GM19463 (cell line): ENCODE measurements around the gene EIF2AK2.

ENCODE experiments used
- ATAC-seq: cut with Tn5 transposase; IDR thresholded peaks from one replicate; pipeline ENCODE4 v1.9.1; 2021; ENCODE audit warnings: mild to moderate bottlenecking, moderate library complexity; ENCODE audit not compliant: unreplicated experiment

The EIF2AK2 gene

DNA sequence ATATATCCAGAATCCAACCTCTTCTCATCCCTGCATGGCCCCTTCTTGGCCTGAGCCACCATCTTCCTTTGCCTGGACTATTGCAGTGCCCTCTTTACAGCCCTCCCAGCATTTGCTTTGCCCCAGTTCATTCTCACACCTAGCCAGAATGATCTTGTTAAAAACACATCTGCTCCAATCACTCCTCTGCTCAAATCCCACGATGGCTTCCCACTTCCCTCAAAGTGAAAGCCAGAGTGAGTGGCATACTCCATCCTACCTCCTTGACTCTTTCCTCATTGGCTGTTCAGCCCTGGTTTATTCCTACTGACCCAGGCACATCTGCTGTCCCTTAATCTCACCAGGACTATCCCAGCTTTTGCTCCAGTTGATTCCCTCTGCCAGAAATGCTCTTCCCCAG is 17.0 kb upstream of the EIF2AK2 start:
- no peak for ATAC-seq

DNA sequence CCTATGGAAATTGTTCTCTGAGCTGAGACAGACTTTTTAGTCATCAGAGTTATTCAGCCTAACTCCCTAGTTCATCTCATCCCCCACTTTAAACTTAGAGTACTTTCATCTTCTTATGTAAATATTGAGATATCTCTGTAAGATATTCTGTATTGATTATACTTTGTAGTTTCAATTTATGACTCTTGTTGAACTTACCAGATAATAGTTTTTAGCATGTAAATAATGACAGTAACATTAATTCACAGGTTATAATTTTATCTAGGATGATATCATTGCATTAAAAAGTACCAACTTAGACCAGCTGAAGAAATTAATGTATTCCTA is 14.8 kb upstream of the EIF2AK2 start:
- ATAC-seq: no peak

DNA sequence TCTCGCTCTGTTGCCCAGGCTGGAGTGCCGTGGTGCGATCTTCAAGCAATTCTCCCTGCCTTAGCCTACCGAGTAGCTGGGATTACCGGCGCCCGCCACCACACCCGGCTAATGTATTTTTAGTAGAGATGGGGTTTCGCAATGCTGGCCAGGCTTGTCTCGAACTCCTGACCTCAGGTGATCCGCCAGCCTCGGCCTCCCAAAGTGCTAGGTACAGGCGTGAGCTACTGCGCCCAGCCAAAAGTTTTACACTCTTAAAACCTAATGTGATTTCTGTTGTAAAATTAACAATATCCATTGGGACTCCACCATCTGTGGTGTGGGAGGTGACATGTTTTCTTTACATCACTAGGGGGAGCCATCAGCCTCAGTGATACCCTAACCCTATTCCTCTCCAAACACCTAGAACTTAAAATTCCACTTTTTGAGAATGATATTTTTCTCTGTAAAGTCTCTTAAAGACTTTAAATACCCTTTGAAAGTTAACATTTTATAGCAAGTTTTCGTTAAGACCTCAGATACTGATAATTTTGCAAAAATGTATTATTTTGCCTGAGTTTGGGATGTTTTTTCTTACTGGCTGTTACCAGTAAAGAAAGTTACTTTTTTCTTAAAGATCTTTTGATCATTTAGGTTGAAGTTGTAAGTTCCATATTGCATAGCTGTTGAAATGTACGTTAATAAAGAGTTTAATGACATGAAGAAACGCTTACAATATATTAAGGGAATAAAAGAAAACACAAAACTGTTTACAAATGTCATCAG is 11.6 kb upstream of the EIF2AK2 start:
- ATAC-seq: no peak

DNA sequence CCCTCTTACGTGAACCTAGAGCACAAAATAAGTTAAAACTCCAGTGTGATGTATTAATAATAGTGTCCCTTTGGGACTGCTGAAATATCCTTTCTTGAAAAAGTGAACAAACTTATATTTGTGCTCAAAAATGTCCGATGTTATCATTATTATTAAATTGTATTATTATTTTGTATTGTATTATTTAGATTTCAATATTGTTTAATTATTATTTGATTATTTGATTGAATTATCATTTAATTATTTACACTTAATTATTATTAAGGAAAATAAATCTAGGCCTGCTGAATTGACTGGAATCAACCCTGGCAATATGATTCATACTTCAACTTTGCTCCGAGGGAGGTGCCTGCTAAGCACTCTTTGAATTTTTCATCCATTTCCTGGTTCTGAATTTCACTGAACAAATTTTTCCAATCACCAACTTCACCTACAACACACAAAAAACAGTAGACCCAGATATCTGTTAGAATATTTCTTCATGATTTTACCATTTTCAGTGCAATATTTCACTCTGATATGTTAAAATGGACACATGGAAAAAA is 10.9 kb upstream of the EIF2AK2 start:
- no peak for ATAC-seq

GRCh38 chr2:37164757-37165156 is 8.0 kb upstream of the EIF2AK2 start:
- ATAC-seq: no peak

DNA sequence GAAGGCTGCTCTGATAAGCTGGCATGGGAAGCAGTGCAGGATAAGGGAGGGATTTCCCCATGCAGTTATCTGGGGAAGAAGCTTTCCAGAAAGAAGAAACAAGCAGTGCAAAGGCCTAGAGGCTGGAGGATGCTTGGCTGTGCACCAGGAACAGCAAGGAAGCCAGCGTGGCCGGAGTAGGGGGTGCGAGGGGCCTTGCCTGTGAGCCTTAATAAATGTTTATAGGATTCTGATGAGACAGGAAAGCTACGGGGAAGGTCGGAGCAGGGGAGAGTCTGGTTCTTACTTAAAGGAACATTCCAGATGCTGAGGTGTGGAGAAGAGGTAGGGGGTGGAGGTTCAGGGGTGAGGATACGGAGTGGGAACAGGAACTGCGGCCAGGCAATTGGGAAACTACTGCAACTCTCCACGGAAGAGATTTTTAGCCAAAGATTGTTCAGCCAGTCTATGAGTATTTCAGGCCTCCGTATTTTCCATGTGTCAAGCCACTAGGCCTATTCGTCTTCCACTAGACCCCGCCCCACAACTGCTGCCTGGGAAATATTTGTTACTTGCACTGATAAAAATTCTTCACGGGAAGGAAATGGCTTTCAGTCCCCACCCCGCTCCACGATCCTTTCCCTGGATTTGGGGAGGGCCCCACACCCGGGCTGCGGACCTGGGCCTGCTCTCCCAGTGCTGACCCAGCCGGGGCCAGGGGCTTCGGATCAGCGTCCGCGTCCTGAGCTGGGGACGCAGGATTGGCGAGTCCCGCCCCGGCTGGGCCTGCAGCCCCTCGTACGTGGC is 516 bp downstream of the EIF2AK2 start:
- peak; percentile 19 for ATAC-seq

DNA sequence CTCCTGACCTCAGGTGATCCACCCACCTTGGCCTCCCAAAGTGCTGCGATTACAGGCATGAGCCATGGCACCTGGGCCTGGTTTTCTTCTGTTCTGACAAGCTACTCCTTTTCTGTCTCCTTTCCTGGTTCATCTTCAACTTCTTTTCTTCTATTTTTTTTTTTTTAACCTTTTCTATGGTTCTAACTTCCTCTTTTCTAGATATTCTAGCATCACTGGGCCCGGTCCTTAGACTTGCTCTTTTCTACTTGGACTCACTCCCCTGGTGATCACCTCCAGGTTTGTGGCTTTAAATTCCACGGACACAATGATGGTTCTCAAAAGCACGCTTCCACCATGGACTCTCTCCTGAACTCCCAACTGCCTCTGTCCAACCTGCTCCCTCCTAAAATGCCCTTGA is 2.0 kb downstream of the EIF2AK2 start:
- ATAC-seq: no peak

DNA sequence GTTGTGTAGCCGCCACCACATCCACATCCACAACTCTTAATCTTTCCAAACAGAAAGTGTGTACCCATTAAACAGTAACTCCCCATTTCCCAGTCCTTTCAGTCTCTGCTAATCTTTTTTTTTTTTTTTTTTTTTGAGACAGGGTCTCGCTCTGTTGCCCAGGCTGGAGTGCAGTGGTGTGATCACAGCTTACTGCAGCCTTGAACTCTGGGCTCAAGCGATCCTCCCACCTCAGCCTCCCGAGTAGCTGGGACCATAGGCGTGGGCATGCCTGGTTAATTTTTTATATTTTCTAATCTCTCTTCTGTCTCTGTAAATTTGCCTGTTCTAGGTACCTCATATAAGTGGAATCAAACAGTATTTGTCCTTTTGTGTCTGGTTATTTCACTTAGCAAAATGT is 3.6 kb downstream of the EIF2AK2 start:
- ATAC-seq: no peak

- no peak for ATAC-seq
Observed at GRCh38 chr2:37149626-37150322, 7.0 kb downstream of the EIF2AK2 start.

GRCh38 chr2:37148325-37148724 is 8.5 kb downstream of the EIF2AK2 start:
- ATAC-seq: no peak

- no peak for ATAC-seq
Observed at GRCh38 chr2:37146062-37146461, 10.7 kb downstream of the EIF2AK2 start.

DNA sequence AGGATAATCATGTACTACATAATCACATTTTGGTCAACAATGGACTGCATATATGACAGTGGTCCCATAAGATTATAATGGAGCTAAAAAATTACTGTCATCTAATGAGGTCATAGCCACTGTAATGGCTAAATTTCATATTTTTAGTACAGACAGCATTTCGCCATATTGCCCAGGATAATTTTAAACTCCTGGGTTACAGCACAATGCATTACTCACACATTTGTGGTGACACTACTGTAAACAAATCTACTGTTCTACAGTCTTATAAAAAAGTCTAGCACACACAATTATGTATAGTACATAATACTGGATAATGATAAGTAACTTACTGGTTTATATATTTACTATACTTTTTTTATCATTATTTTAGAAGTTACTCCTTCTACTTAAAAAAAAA is 12.8 kb downstream of the EIF2AK2 start:
- no peak for ATAC-seq

DNA sequence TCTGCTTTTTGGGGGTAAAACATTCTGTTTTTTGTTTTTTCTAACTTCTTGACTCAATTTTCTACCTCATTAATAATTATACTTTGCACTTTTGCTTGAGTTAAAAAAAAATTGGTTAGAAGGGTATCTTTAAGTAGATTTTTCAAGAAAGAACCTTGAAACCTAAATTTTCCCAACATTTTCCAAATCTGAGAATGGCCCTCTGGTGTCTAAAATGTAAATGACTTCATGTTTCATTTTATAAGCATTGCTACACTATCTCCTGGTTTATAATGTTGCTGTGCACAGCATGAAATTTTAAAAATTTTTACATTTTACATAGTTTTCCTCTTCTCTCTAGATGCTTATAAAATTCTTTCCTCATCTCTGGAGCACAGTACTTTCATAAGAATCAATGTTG is 14.2 kb downstream of the EIF2AK2 start:
- ATAC-seq: no peak

DNA sequence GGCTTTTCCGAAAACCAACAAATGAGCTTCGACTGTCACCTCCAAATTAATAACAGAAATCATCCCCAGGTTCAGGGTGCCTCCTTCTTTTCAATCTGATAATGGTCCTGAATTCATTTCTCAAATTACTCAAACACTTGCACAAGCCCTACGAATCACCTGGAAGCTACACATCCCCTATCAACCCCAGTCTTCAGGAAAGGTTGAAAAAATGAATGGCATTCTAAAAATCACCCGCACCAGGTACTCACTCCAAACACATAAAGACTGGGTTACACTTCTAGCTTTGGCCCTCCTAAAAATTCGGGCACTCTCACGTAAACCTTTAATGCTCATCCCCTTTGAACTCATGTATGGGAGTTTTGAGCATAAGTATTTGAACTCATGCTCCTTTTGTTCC is 23.9 kb downstream of the EIF2AK2 start:
- no peak for ATAC-seq

DNA sequence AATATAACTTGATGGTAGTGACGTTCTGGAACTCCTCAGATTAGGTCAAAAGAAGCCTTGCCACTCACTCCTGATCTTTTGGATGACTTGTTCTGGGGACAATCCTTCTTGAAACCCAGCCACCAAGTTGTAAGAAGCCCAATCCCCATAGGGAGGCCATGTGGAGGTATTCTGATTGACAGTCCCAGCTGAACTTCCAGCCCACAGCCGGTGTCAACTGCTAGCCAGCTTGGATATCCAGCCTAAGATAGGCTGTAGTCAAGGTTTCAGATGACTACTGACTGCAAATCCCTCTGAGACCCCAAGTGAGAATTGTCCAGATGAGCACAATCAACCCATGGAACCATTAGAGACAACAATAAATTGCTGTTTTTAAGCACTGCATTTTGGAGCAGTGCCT is 31.4 kb downstream of the EIF2AK2 start:
- ATAC-seq: no peak

DNA sequence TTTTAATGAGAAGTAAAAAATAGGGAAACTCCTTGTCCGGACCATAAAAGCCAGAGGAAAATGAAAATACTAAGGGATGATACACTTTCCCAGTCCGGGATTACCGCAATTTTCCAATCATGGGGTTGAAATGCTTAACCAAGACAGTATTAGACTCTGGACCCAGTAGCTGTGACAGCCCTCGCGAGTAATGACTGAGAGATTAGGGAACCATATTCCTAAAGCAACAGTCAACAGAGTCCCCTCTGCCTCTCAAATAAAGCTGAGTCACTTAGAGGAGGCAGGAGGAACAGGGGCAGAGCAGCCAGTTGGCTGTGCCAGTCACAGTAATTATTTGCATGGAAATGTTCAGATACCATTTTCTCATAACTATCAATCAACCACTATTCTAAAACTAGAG is 37.6 kb downstream of the EIF2AK2 start:
- ATAC-seq: no peak

- no peak for ATAC-seq
Observed at GRCh38 chr2:37117566-37117965, 39.2 kb downstream of the EIF2AK2 start.

DNA sequence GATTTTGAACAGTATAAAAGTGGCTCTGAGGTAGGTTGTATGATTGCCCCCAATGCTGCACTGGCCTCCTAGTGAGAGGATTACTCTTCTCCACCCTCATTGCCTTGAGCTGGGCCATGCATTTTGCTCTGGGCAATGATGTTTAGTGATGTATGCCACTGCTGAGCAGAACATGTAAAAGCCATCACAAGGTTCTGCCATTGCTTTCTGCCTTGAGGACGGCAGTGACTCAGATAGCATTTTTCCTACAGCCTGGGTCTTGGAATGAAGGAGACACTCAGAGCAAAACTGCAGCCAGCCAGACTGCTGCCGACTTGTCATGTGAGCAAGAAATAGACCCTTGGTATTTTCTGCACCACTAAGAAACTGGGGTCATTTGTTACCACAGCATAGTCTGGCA is 44.8 kb downstream of the EIF2AK2 start:
- no peak for ATAC-seq

DNA sequence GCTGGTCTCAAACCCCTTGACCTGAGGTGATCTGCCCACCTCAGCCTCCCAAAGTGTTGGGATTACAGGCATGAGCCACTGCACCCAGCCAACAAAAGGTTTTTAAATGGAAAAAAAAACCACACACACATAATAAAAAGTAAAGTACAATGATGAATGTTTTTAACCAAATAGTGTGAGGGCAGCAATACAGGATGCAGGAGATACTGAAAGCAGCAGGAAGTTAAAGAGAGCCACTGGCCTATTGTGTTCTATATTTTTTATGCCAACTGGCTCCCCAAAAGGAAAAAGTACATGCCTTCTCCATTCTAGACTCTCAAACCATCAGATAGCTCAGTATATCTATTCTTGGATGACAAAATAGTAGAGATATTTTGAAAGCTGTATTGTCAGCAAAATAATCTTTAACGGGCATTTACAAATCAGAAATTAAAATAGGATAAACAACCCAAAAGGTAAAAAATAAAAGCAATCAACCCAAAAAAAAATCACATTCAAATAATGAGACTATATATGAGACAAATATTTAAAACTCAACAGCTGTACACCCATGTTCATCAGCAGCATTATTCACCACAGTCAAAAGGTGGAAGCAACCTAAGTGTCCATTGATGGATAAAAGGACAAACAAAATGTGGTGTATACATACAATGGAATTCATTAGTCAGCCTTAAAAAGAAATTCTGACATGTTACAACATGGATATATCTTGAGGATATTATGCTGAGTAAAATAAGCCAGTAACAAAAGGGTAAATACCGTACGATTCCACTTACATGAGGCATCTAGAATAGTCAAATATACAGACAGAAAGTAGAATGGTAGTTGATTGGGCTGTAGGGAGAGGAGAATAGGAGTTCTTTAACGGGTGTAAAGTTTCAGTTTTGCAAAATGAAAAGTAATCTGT is 46.2 kb downstream of the EIF2AK2 start:
- ATAC-seq: no peak

DNA sequence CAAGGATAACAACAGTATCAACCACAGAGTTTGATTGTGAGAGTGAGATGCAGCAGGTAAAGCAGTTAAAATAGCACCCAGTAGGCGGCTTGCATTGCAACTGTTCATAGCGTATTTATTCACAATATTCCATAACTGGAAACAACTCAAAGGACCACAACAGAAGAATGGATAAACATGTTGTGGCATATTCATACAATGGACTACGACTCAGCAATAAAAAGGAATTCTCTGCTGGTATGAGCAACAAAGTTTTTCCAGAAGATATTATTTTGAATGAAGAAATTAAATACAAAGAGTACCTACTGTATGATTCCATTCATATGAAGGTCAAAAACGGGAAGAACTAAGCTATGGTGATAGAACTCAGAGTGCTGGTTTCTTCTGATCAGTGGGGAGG is 47.3 kb downstream of the EIF2AK2 start:
- ATAC-seq: no peak

GRCh38 chr2:37105150-37105549 is 51.6 kb downstream of the EIF2AK2 start:
- no peak for ATAC-seq
